ENCODE results near the gene ERGIC1. TPM values are rescaled to one million over a fixed set of nuclear protein-coding genes. Genes with fewer than 3 reads are reported as not detected.
"Not testable (repeated sequence)": the region's sequence is repeated elsewhere in the genome, so short reads cannot be mapped to it uniquely, and the experiment has no call there.

The ERGIC1 gene
- total RNA-seq, 8 experiments from 2014 or later, result 31.7 to 98.4 (median 57.7) TPM

- 75 to 94% (median 89%) methylated on average over 2 to 5 of the region's 7 CpGs; no CpG with 5 or more reads in 4 of the 10 experiments for WGBS, 10 experiments
- H3K27ac ChIP-seq, result no peak overlapping the region
- ATAC-seq (replicated peaks in 6 of 8), result no peak
- in situ Hi-C loops (cut with MboI; ENCODE audit: low pct_unique_long_range_greater_than_20kb in 2 of 9, low sequenced_read_pairs in 9 of 9, unreplicated experiment in 9 of 9), result no loop called here
- peaks cover 0 to 4% of the 10 kb centered on the region in 2 donors for H3K4me1 ChIP-seq (replicated peaks in 1 of 2)
- no peak overlapping the region for H3K4me3 ChIP-seq
These were observed 58.7 kb downstream of the ERGIC1 start for GRCh38 chr5:172892713-172893112.

- 70 to 100% (median 96%) methylated on average over 1 to 6 of the region's 7 CpGs; no CpG with 5 or more reads in 2 of the 10 experiments for WGBS, 10 experiments
- no peak overlapping the region for H3K4me3 ChIP-seq
- H3K4me1 ChIP-seq (replicated peaks in 1 of 2), result peaks cover 3 to 4% of the 10 kb centered on the region in 2 donors
- ATAC-seq (replicated peaks in 6 of 8), result no peak
- H3K27ac ChIP-seq, result no peak overlapping the region
- in situ Hi-C loops (cut with MboI; ENCODE audit: low pct_unique_long_range_greater_than_20kb in 2 of 9, low sequenced_read_pairs in 9 of 9, unreplicated experiment in 9 of 9), result no loop called here
These were observed 60.8 kb downstream of the ERGIC1 start for GRCh38 chr5:172894767-172895388.

- Histone ChIP-seq H3K4me1 (replicated peaks in 1 of 2) (peaks cover 3 to 4% of the 10 kb centered on the region in 2 donors), H3K4me3 (no peak overlapping the region), H3K27ac (no peak overlapping the region)
- in situ Hi-C loops (cut with MboI; ENCODE audit: low pct_unique_long_range_greater_than_20kb in 2 of 9, low sequenced_read_pairs in 9 of 9, unreplicated experiment in 9 of 9), result no loop called here
- WGBS, 10 experiments, result 80 to 100% (median 93%) methylated on average over 1 to 4 of the region's 4 CpGs; no CpG with 5 or more reads in 6 of the 10 experiments
- ATAC-seq (replicated peaks in 6 of 8), result no peak
These were observed 61.5 kb downstream of the ERGIC1 start for GRCh38 chr5:172895549-172895948.

- peaks cover 4 to 11% of the 10 kb centered on the region in 2 donors for H3K4me1 ChIP-seq (replicated peaks in 1 of 2)
- 30 to 100% (median 95%) methylated on average over 1 to 6 of the region's 7 CpGs; no CpG with 5 or more reads in 4 of the 10 experiments for WGBS, 10 experiments
- in situ Hi-C loops (cut with MboI; ENCODE audit: low pct_unique_long_range_greater_than_20kb in 2 of 9, low sequenced_read_pairs in 9 of 9, unreplicated experiment in 9 of 9), result no loop called here
- H3K4me3 ChIP-seq, result no peak overlapping the region
- no peak for ATAC-seq (replicated peaks in 6 of 8)
- no peak overlapping the region for H3K27ac ChIP-seq
These were observed 62.4 kb downstream of the ERGIC1 start for GRCh38 chr5:172896465-172896864.

GRCh38 chr5:172897067-172897466 is 63.0 kb downstream of the ERGIC1 start:
- H3K4me3 ChIP-seq; in situ Hi-C loops (cut with MboI; ENCODE audit: low pct_unique_long_range_greater_than_20kb in 2 of 9, low sequenced_read_pairs in 9 of 9, unreplicated experiment in 9 of 9): not testable (repeated sequence)

GRCh38 chr5:172897481-172898217 is 63.6 kb downstream of the ERGIC1 start:
- Histone ChIP-seq H3K4me1 (replicated peaks in 1 of 2) (peaks cover 10 to 23% of the 10 kb centered on the region in 2 donors), H3K4me3 (no peak overlapping the region), H3K27ac (no peak overlapping the region)
- peak in 7 of 8 experiments; percentile 45 to 84 (median 51) for ATAC-seq (replicated peaks in 6 of 8)
- 0 to 100% (median 78%) methylated on average over 1 to 10 of the region's 16 CpGs for WGBS, 10 experiments
- in situ Hi-C loops (cut with MboI; ENCODE audit: low pct_unique_long_range_greater_than_20kb in 2 of 9, low sequenced_read_pairs in 9 of 9, unreplicated experiment in 9 of 9), result no loop called here

More at GRCh38 chr5:172897067-172897466, 63.0 kb downstream of the ERGIC1 start:
- H3K4me1 ChIP-seq (replicated peaks in 1 of 2), result peaks cover 7 to 17% of the 10 kb centered on the region in 2 donors
- not testable (repeated sequence) for H3K27ac ChIP-seq; ATAC-seq (replicated peaks in 6 of 8)
- 33 to 100% (median 94%) methylated on average over 1 to 5 of the region's 7 CpGs; no CpG with 5 or more reads in 1 of the 10 experiments for WGBS, 10 experiments

GRCh38 chr5:172898218-172898842 is 64.3 kb downstream of the ERGIC1 start:
- WGBS, 10 experiments, result 60 to 100% (median 100%) methylated on average over 1 to 2 of the region's 3 CpGs; no CpG with 5 or more reads in 6 of the 10 experiments
- Histone ChIP-seq H3K4me3 (no peak overlapping the region), H3K27ac (no peak overlapping the region), H3K4me1 (replicated peaks in 1 of 2) (peaks cover 10 to 28% of the 10 kb centered on the region in 2 donors)
- in situ Hi-C loops (cut with MboI; ENCODE audit: low pct_unique_long_range_greater_than_20kb in 2 of 9, low sequenced_read_pairs in 9 of 9, unreplicated experiment in 9 of 9), result no loop called here
- peak in 1 of 8 experiments; percentile 2 for ATAC-seq (replicated peaks in 6 of 8)

- 20 to 100% (median 80%) methylated on average over 1 to 3 of the region's 7 CpGs; no CpG with 5 or more reads in 4 of the 10 experiments for WGBS, 10 experiments
These were observed 64.9 kb downstream of the ERGIC1 start for GRCh38 chr5:172898843-172899369.

GRCh38 chr5:172899436-172899835 is 65.4 kb downstream of the ERGIC1 start:
- Histone ChIP-seq H3K4me3 (no peak overlapping the region), H3K27ac (no peak overlapping the region), H3K4me1 (replicated peaks in 1 of 2) (peaks cover 10 to 33% of the 10 kb centered on the region in 2 donors)
- 84 to 100% (median 96%) methylated on average over 1 to 6 of the region's 7 CpGs; no CpG with 5 or more reads in 1 of the 10 experiments for WGBS, 10 experiments
- in situ Hi-C loops (cut with MboI; ENCODE audit: low pct_unique_long_range_greater_than_20kb in 2 of 9, low sequenced_read_pairs in 9 of 9, unreplicated experiment in 9 of 9), result no loop called here
- no peak for ATAC-seq (replicated peaks in 6 of 8)

More at GRCh38 chr5:172898843-172899369, 64.9 kb downstream of the ERGIC1 start:
- Histone ChIP-seq H3K4me1 (replicated peaks in 1 of 2) (peaks cover 10 to 30% of the 10 kb centered on the region in 2 donors), H3K4me3 (no peak overlapping the region), H3K27ac (no peak overlapping the region)
- ATAC-seq (replicated peaks in 6 of 8), result no peak
- in situ Hi-C loops (cut with MboI; ENCODE audit: low pct_unique_long_range_greater_than_20kb in 2 of 9, low sequenced_read_pairs in 9 of 9, unreplicated experiment in 9 of 9), result no loop called here

GRCh38 chr5:172901012-172901780 is 67.1 kb downstream of the ERGIC1 start:
- peak in 5 of 8 experiments; percentile 40 to 61 (median 51) for ATAC-seq (replicated peaks in 6 of 8)
- Histone ChIP-seq H3K4me3 (no peak overlapping the region), H3K27ac (peak overlapping the region in 1 of 2 donors; percentile 18), H3K4me1 (replicated peaks in 1 of 2) (peaks cover 17 to 34% of the 10 kb centered on the region in 2 donors)
- WGBS, 10 experiments, result 0 to 100% (median 51%) methylated on average over 1 to 4 of the region's 10 CpGs; no CpG with 5 or more reads in 1 of the 10 experiments
- in situ Hi-C loops (cut with MboI; ENCODE audit: low pct_unique_long_range_greater_than_20kb in 2 of 9, low sequenced_read_pairs in 9 of 9, unreplicated experiment in 9 of 9), result loop anchor here in 1 of 9 experiments (25.0 kb wide), 1 partner anchor 414 kb away; no protein-coding TSS in a partner anchor

- H3K4me1 ChIP-seq (replicated peaks in 1 of 2), result peaks cover 25 to 42% of the 10 kb centered on the region in 2 donors
- H3K27ac ChIP-seq, result peak overlapping the region in 1 of 2 donors; percentile 38
- no peak overlapping the region for H3K4me3 ChIP-seq
- ATAC-seq (replicated peaks in 6 of 8), result peak in 2 of 8 experiments; percentile 6 to 10
- in situ Hi-C loops (cut with MboI; ENCODE audit: low pct_unique_long_range_greater_than_20kb in 2 of 9, low sequenced_read_pairs in 9 of 9, unreplicated experiment in 9 of 9), result loop anchor here in 1 of 9 experiments (25.0 kb wide), 1 partner anchor 415 kb away; no protein-coding TSS in a partner anchor
- 61 to 100% (median 89%) methylated on average over 1 to 3 of the region's 9 CpGs; no CpG with 5 or more reads in 6 of the 10 experiments for WGBS, 10 experiments
These were observed 67.9 kb downstream of the ERGIC1 start for GRCh38 chr5:172901788-172902496.

All from motor neuron (in vitro differentiated cells).